IMR-90 (cell line): ENCODE results near the gene LPAR5. TPM values are rescaled to one million over a fixed set of nuclear protein-coding genes. Genes with fewer than 3 reads are reported as not detected.
"Not testable (repeated sequence)": the region's sequence is repeated elsewhere in the genome, so short reads cannot be mapped to it uniquely, and the experiment has no call there.

Experiments
- ATAC-seq: fragments of 200-7000 bp; cut with Tn5 transposase; 2 replicates; pipeline ENCODE4 v1.9.1; 2020; ENCODE audit warnings: low read depth, mild to moderate bottlenecking, moderate library complexity
- BruUV-seq: library from RNA; stranded (reverse); fragments of 400-500 nt; replicated peaks from 2 replicates; lab custom pipeline; 2021; lab: Mats Ljungman, UMichigan
- CTCF ChIA-PET: fragments of 300-600 bp; formaldehyde crosslinking; extraction: SDS; loops from one replicate; lab custom pipeline; 2021; ENCODE audit warnings: antibody characterized with exemption; lab: Yijun Ruan, JAX
- POLR2A ChIA-PET: fragments of 300-600 bp; sonication (Branson Sonifier 250); formaldehyde crosslinking; loops from one replicate; lab custom pipeline; 2022; ENCODE audit warnings: antibody characterized with exemption; ENCODE audit not compliant: unreplicated experiment; lab: Charles Lee
- DNase-seq: peaks from one replicate; pipeline ENCODE4 v3.0.0; 2013
- H2AFZ ChIP-seq: replicated peaks from 2 replicates; pipeline ENCODE3; 2013; ENCODE audit warnings: low read length, mild to moderate bottlenecking; ENCODE audit not compliant: poor library complexity
- H2AK5ac ChIP-seq: 2 replicates; pipeline ENCODE4 v1.6.1; 2013; ENCODE audit warnings: low read depth, low read length, inconsistent platforms
- H2AK9ac ChIP-seq: replicated peaks from 2 replicates; pipeline ENCODE3; 2013; ENCODE audit warnings: mild to moderate bottlenecking, low read depth, low read length, moderate library complexity; ENCODE audit not compliant: poor library complexity
- H2BK120ac ChIP-seq: 2 replicates; pipeline ENCODE4 v1.6.1; 2013; ENCODE audit warnings: low read depth, low read length, inconsistent platforms
- H2BK15ac ChIP-seq: 3 replicates; pipeline ENCODE4 v1.6.1; 2013; ENCODE audit warnings: low read depth, low read length, inconsistent platforms
- H2BK20ac ChIP-seq: 2 replicates; pipeline ENCODE4 v1.6.1; 2013; ENCODE audit warnings: low read depth, mild to moderate bottlenecking, inconsistent platforms, low read length, moderate library complexity
- H2BK5ac ChIP-seq: 2 replicates; pipeline ENCODE4 v1.6.1; 2013; ENCODE audit warnings: mild to moderate bottlenecking, low read depth, low read length, inconsistent platforms; ENCODE audit not compliant: poor library complexity, severe bottlenecking
- H3K14ac ChIP-seq: replicated peaks from 2 replicates; pipeline ENCODE4 v1.6.1; 2013; ENCODE audit warnings: low read depth, low read length, inconsistent platforms
- H3K18ac ChIP-seq: 2 replicates; pipeline ENCODE4 v1.6.1; 2013; ENCODE audit warnings: low read depth, low read length, control low read depth
- H3K23ac ChIP-seq: 2 replicates; pipeline ENCODE4 v1.6.1; 2013; ENCODE audit warnings: low read depth, low read length, inconsistent platforms
- H3K27ac ChIP-seq: 2 replicates; pipeline ENCODE4 v1.5.1; 2013; ENCODE audit warnings: mild to moderate bottlenecking, control low read depth, low read length; ENCODE audit not compliant: insufficient read depth
- H3K27me3 ChIP-seq: 2 replicates; pipeline ENCODE4 v1.6.1; 2013; ENCODE audit warnings: low read length; ENCODE audit not compliant: control insufficient read depth, insufficient read depth
- H3K36me3 ChIP-seq: 2 replicates; pipeline ENCODE4 v1.6.1; 2013; ENCODE audit warnings: low read length, mixed read lengths; ENCODE audit not compliant: control insufficient read depth, insufficient read depth
- H3K4ac ChIP-seq: 2 replicates; pipeline ENCODE4 v1.6.1; 2013; ENCODE audit warnings: low read depth, low read length, inconsistent platforms
- H3K4me1 ChIP-seq: 2 replicates; pipeline ENCODE4 v1.6.1; 2013; ENCODE audit warnings: low read length, mixed read lengths; ENCODE audit not compliant: control insufficient read depth, insufficient read depth
- H3K4me2 ChIP-seq: 2 replicates; pipeline ENCODE4 v1.6.1; 2013; ENCODE audit warnings: low read depth, mild to moderate bottlenecking, control low read depth, low read length, moderate library complexity
- H3K4me3 ChIP-seq: 2 replicates; pipeline ENCODE4 v1.5.1; 2013; ENCODE audit warnings: low read depth, mild to moderate bottlenecking, control low read depth, low read length, moderate library complexity; ENCODE audit not compliant: insufficient read depth
- H3K56ac ChIP-seq: 2 replicates; pipeline ENCODE4 v1.6.1; 2013; ENCODE audit warnings: low read length, inconsistent platforms; ENCODE audit not compliant: insufficient read depth; ENCODE audit errors: extremely low read depth
- H3K79me1 ChIP-seq, 2 experiments: 2 replicates each; pipeline ENCODE4 v1.6.1; 2013; ENCODE audit warnings: low read length in 2 of 2, inconsistent platforms in 1 of 2, low read depth in 1 of 2
- H3K9ac ChIP-seq: 2 replicates; pipeline ENCODE4 v1.6.1; 2013; ENCODE audit warnings: low read depth, low read length, control low read depth
- H3K9me1 ChIP-seq: 2 replicates; pipeline ENCODE4 v1.6.1; 2013; ENCODE audit warnings: low read length, inconsistent platforms; ENCODE audit not compliant: insufficient read depth
- H3K9me3 ChIP-seq: 2 replicates; pipeline ENCODE4 v1.6.1; 2013; ENCODE audit warnings: low read length; ENCODE audit not compliant: control insufficient read depth, insufficient read depth
- H4K20me1 ChIP-seq: 2 replicates; pipeline ENCODE4 v1.6.1; 2013; ENCODE audit warnings: low read length, inconsistent platforms; ENCODE audit not compliant: insufficient read depth
- H4K5ac ChIP-seq: 2 replicates; pipeline ENCODE4 v1.6.1; 2013; ENCODE audit warnings: mild to moderate bottlenecking, low read depth, low read length, control low read depth
- H4K8ac ChIP-seq, 2 experiments: 2 replicates each; pipeline ENCODE4 v1.6.1; 2013; ENCODE audit warnings: low read depth in 2 of 2, low read length in 2 of 2, control low read depth in 1 of 2, inconsistent platforms in 1 of 2
- H4K91ac ChIP-seq: 2 replicates; pipeline ENCODE4 v1.6.1; 2013; ENCODE audit warnings: low read depth, low read length, inconsistent platforms; ENCODE audit not compliant: insufficient read depth
- CEBPB ChIP-seq: IDR thresholded peaks from 2 replicates; pipeline ENCODE4 v1.6.1; 2012; ENCODE audit warnings: low read depth, low read length, improper control_type of control experiment
- WGBS, 2 experiments: methylation state at CpG; one replicate each; pipeline versions ENCODE4 v1.1.5 to v1.1.7; 2013; ENCODE audit warnings: missing lambda C conversion rate in 2 of 2; ENCODE audit not compliant: insufficient read length in 1 of 2; ENCODE audit errors: extremely low coverage in 2 of 2; 5-methylcytosine and 5-hydroxymethylcytosine counted together
- dilution Hi-C: fragments of 300-500 bp; cut with HindIII; formaldehyde crosslinking; loops from one replicate; pipeline ENCODE4 v1.14.3; 2018; ENCODE audit warnings: low sequenced_read_pairs; ENCODE audit not compliant: unreplicated experiment
- in situ Hi-C: fragments of 300-500 bp; cut with MboI; formaldehyde crosslinking; loops from 3 replicates; pipeline ENCODE4 v1.14.3; 2019; ENCODE audit warnings: low sequenced_read_pairs, inconsistent platforms, mixed read lengths
- intact Hi-C: fragments of 100-400 bp; cut with micrococcal nuclease; formaldehyde crosslinking; loops from 2 replicates; pipeline ENCODE4 v1.10.0; 2022
- polyA plus RNA-seq, 3 experiments: library from polyadenylated mRNA; depleted of rRNA; stranded (reverse); fragments of >200 nt; gene quantifications; 2 replicates each; pipeline ENCODE4 v1.2.3, GENCODE V29; 2012; ENCODE audit warnings: low replicate concordance in 1 of 3
- total RNA-seq: library from RNA; depleted of rRNA; stranded (reverse); fragments of >200 nt; gene quantifications from 2 replicates; pipeline ENCODE4 v1.2.3, GENCODE V29; 2012

LPAR5 gene
- total and polyA plus RNA-seq, 2 of the 4 experiments (the other 2 are of a cell fraction), result not detected

DNA sequence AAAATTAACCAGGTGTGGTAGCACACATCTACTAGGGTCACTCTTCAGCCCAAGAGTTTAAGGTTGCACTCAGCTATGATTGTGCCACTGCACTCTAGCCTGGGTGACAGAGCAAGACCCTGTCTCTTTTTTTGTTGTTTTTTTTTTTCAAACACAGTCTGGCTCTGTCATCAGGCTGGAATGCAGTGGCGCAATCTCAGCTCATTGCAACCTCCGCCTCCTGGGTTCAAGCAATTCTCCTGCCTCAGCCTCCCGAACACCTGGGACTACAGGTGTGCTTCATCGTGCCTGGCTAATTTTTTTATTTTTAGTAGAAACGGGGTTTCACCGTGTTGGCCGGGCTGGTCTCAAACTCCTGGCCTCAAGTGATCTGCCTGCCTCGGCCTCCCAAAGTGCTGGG, 49.2 kb downstream of the LPAR5 start:
- intact Hi-C loops, H3K4me1 ChIP-seq, H3K9me3 ChIP-seq, in situ Hi-C loops, H3K4ac ChIP-seq, H3K4me3 ChIP-seq, H3K14ac ChIP-seq, dilution Hi-C loops, H4K5ac ChIP-seq, H4K91ac ChIP-seq, DNase-seq, H2AFZ ChIP-seq, H3K27ac ChIP-seq, H3K9me1 ChIP-seq, H2BK20ac ChIP-seq, H3K18ac ChIP-seq, H3K56ac ChIP-seq, H2BK15ac ChIP-seq, CTCF ChIA-PET, H2BK120ac ChIP-seq, H2BK5ac ChIP-seq, POLR2A ChIA-PET, H3K4me2 ChIP-seq, H4K20me1 ChIP-seq, H4K8ac ChIP-seq, H2AK5ac ChIP-seq, H3K27me3 ChIP-seq, BruUV-seq, H3K23ac ChIP-seq, H2AK9ac ChIP-seq, ATAC-seq, H3K9ac ChIP-seq: not testable (repeated sequence)
- TF ChIP-seq CEBPB, result peak; percentile 65
- peaks cover 71% of the 10 kb centered on the region for H3K36me3 ChIP-seq
- peaks cover 27 to 31% of the 10 kb centered on the region in 2 experiments for H3K79me1 ChIP-seq
- 85% methylated on average over 4 of the region's 8 CpGs; no CpG with 5 or more reads in 1 of the 2 experiments for WGBS, 2 experiments
